ENCODE data around the gene TIGD3.

Gene TIGD3

DNA sequence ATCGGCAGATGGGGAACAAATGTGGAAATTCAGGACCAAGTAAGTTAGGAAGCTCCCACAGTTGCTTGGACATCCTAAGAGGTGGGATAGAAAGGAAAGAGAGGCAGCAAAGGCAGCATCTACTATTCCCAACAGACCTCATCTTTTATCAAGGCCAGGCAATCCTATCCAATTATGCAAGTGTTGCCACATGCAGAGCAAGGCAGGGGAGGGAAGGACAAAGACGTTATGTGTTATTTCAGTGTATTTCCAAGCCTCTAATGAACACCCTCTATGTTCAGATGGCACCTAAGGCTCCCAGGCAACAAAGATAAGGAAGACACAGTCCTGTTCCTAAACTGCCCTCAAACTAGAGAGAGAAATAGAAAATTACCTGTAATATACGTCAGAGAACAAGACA lies 9.2 kb downstream of the TIGD3 start:
- no peak overlapping the region for H3K4me3 ChIP-seq (ENCODE audit: low read depth, low read length)
- TF ChIP-seq POLR2A (IDR thresholded peaks at IDR 0.05; ENCODE audit: extremely low read depth, insufficient read length), result no peak
- TF ChIP-seq, protein P1, sequence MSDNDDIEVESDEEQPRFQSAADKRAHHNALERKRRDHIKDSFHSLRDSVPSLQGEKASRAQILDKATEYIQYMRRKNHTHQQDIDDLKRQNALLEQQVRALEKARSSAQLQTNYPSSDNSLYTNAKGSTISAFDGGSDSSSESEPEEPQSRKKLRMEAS (IDR thresholded peaks at IDR 0.05; ENCODE audit: low read depth, low read length), result no peak
- no peak for TF ChIP-seq MYC (IDR thresholded peaks at IDR 0.05; ENCODE audit: low read depth, low read length)
- TF ChIP-seq, protein P2, sequence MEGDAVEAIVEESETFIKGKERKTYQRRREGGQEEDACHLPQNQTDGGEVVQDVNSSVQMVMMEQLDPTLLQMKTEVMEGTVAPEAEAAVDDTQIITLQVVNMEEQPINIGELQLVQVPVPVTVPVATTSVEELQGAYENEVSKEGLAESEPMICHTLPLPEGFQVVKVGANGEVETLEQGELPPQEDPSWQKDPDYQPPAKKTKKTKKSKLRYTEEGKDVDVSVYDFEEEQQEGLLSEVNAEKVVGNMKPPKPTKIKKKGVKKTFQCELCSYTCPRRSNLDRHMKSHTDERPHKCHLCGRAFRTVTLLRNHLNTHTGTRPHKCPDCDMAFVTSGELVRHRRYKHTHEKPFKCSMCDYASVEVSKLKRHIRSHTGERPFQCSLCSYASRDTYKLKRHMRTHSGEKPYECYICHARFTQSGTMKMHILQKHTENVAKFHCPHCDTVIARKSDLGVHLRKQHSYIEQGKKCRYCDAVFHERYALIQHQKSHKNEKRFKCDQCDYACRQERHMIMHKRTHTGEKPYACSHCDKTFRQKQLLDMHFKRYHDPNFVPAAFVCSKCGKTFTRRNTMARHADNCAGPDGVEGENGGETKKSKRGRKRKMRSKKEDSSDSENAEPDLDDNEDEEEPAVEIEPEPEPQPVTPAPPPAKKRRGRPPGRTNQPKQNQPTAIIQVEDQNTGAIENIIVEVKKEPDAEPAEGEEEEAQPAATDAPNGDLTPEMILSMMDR (IDR thresholded peaks at IDR 0.05; ENCODE audit: low read depth, low read length), result no peak
- no peak for DNase-seq (ENCODE audit: low read depth)

DNA sequence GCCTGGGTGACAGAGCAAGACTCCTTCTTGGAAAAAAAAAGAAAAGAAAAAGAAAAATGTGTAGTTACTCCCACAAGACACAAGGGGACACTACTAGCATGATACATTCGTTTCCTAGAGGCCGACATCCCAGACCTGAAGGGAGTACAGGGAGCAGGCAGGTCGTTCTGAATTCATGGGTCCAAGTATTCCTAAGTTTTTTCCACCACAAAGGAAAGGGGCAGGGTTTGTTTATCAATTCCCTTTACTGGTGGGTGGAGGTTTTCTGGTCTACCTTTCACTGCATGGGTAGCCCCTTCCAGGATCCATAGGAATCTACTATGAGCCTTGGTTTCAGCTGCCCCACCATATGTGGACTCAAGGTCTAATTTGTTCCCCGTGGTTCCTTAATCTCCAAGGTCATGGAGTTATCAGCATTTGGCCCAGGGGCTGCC lies 11.8 kb downstream of the TIGD3 start:
- TF ChIP-seq, protein P1 (IDR thresholded peaks at IDR 0.05; ENCODE audit: low read depth, low read length), result 0 out of 2 replicates have a peak, but pooled peaks have one; percentile 5
- TF ChIP-seq, protein P2 (IDR thresholded peaks at IDR 0.05; ENCODE audit: low read depth, low read length), result peak; percentile 67
- TF ChIP-seq MYC (IDR thresholded peaks at IDR 0.05; ENCODE audit: low read depth, low read length), result no peak
- no peak for TF ChIP-seq POLR2A (IDR thresholded peaks at IDR 0.05; ENCODE audit: extremely low read depth, insufficient read length)
- H3K4me3 ChIP-seq (ENCODE audit: low read depth, low read length), result no peak overlapping the region
- peak; percentile 80 for DNase-seq (ENCODE audit: low read depth)

DNA sequence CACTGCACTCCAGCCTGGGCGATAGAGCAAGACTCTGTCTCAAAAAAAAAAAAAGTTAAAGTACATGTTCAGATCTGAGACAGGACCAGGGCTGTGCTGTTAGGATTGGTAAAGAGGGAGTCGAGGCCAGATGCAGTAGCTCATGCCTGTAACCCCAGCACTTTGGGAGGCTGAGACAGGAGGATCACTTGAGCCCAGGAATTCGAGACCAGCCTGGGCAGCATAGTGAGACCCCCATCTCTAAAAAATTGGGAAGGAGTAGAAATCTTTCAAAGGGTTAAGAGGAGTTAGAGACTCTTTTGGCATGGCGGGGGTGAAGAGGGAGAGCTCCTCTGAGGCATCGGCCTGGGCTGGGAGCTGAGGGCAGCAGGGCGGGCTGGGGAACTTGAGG lies 16.1 kb downstream of the TIGD3 start:
- TF ChIP-seq POLR2A (IDR thresholded peaks at IDR 0.05; ENCODE audit: extremely low read depth, insufficient read length) (no peak), MYC (IDR thresholded peaks at IDR 0.05; ENCODE audit: low read depth, low read length) (0 out of 2 replicates have a peak, but pooled peaks have one; percentile 7)
- no peak overlapping the region for H3K4me3 ChIP-seq (ENCODE audit: low read depth, low read length)
- DNase-seq (ENCODE audit: low read depth), result no peak

DNA sequence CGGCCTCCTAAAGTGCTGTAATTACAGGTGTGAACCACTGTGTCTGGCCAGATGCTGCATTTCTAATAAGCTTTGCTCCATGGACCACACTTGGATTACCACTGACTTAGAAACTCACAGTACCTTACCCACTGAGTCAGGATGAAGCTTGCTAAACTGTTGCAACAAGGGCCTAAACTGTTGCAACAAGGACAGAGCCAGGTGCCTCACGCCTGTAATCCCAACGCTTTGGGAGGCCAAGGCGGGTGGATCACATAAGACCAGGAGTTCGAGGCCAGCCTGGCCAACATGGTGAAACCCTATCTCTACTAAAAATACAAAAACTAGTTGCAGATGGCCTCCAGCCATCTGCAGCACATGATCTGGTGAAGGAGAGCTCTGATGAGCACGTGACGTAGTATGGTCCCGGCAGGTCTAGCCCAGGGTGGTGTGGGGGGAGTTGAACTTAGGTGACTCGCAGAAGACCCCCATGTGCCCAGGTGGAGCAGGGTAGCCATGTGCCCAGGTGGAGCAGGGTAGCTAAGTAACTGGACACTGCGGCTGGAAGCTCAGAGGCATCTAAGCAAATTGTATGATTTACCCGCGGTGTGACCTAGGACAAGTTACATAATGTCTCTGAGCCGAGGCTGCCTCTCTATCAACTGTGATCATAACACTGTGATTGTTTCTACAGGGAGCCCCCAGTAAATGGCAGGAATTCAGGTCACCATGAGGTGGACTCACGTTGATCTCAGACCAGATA lies 19.5 kb downstream of the TIGD3 start:
- no peak overlapping the region for H3K4me3 ChIP-seq (ENCODE audit: low read depth, low read length)
- no peak for DNase-seq (ENCODE audit: low read depth)
- TF ChIP-seq, protein P2 (IDR thresholded peaks at IDR 0.05; ENCODE audit: low read depth, low read length), result no peak
- no peak for TF ChIP-seq POLR2A (IDR thresholded peaks at IDR 0.05; ENCODE audit: extremely low read depth, insufficient read length)
- TF ChIP-seq MYC (IDR thresholded peaks at IDR 0.05; ENCODE audit: low read depth, low read length), result no peak
- TF ChIP-seq, protein P1 (IDR thresholded peaks at IDR 0.05; ENCODE audit: low read depth, low read length), result no peak

DNA sequence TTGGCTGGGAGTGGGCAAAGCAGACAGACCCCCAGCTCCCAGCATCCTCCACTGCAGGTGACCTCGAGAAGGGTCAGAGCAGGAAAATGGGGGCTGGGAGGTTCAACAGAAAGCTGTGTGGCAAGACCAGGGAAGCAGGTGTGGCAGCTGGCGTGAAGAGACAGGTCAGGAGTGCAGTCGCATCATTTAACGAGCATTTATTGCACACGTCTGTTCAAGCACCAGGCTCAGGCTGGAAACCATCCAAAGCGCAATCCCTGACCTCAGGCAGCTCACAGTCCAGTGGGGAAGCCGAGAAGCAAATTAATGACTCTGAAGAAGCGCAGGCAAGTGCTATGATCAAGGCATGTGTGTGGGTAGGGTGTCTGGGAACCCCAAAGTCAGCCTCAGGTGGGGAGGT lies 20.5 kb downstream of the TIGD3 start:
- no peak for DNase-seq (ENCODE audit: low read depth)
- TF ChIP-seq, protein P2 (IDR thresholded peaks at IDR 0.05; ENCODE audit: low read depth, low read length), result no peak
- TF ChIP-seq, protein P1 (IDR thresholded peaks at IDR 0.05; ENCODE audit: low read depth, low read length), result no peak
- no peak for TF ChIP-seq POLR2A (IDR thresholded peaks at IDR 0.05; ENCODE audit: extremely low read depth, insufficient read length)
- TF ChIP-seq MYC (IDR thresholded peaks at IDR 0.05; ENCODE audit: low read depth, low read length), result no peak
- no peak overlapping the region for H3K4me3 ChIP-seq (ENCODE audit: low read depth, low read length)

DNA sequence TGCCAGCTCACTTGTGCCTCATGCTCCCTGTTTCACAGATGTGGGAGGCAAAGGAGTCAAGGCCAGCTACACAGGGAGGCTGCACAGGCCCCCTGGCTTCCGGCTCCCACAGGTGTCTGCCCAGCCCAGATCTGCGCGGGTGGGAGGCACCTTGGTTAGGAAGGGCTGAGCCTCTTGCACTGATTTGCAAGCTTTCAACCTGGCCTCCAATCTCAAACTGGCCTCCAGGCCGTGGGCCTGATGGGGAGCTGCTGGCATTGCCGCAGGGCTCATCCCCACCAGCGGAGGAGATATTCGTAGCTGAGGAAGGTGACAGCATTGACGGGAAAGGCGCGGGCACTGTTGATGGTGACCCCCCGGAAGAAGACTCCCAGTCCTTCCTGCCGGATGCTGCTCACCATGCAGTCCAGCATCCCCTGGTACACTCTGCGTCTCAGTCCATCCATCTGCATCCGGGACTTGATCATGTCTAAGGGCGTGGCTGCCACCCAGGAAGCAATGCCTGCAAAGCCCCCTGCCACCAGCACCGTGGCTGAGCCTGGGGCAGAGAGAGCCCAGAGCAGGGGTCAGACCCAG lies 21.7 kb downstream of the TIGD3 start:
- TF ChIP-seq MYC (IDR thresholded peaks at IDR 0.05; ENCODE audit: low read depth, low read length) (no peak), POLR2A (IDR thresholded peaks at IDR 0.05; ENCODE audit: extremely low read depth, insufficient read length) (no peak)
- TF ChIP-seq, protein P2 (IDR thresholded peaks at IDR 0.05; ENCODE audit: low read depth, low read length), result no peak
- TF ChIP-seq, protein P1 (IDR thresholded peaks at IDR 0.05; ENCODE audit: low read depth, low read length), result no peak
- DNase-seq (ENCODE audit: low read depth), result no peak
- H3K4me3 ChIP-seq (ENCODE audit: low read depth, low read length), result no peak overlapping the region
